Measurements from ENCODE around the gene DBF4B.

DBF4B gene

DNA sequence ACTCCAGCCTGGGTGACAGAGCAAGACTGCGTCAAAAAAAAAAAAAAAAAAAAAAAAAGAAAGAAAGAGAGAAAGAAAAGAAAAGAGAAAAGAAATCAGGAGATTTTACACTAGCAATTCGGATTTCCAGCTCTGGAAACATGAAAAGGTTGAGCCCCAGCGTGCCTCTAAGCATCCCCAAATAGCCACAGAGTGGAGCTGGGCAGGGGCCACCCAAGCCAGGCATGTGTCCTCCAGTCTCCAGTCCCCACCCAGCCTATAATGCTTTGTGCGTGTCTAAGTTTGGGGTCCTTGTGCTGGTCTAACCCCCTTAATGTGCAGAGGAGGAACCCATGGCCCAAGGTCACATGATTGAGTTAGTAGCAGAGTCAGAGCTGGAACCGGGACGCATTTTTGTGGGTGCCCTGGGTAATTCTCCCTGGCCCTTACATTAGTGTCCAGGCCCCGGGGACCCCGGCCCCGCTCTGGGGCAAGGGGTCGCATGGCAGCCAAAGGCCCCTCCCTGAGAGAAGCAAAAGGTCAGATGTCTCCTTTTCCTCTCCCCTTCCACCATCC is 70.3 kb downstream of the DBF4B start:
- no peak for DNase-seq

DNA sequence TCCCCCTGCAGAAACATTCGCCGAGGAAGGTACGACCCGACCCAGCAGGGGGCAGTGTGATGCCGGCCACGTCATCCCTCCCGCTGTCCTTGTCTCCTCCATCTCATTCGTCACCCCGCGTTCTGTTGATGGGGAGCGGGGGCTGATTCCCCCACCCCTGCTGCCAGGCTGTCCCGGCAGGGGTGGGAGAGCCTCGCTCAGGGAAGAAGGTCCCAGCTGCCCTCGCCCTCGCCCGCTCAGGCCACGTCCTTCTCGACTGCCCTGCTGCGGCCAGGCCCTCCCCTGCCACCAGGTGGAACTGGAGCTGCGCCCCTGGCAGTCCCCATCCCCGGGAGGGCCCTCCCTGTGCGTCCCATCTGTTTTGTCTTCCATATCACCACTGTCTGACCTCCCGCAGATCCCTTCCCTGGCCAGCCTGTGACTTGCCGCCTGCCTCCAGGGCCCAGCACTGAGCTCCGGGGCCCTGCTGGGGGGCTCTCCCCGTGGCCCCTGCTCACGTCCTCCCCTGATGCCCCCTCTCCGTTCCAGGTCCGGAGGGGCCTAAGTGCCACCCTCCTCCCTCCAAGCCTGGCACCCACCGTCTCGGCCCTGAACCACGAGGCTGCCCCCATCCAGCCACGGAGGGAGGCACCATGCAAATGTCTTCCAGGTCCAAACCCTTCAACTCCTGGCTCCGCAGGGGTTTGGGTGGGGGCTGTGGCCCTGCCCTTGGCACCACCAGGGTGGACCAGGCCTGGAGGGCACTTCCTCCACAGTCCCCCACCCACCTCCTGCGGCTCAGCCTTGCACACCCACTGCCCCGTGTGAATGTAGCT is 71.0 kb downstream of the DBF4B start:
- peak; percentile 67 for DNase-seq

DNA sequence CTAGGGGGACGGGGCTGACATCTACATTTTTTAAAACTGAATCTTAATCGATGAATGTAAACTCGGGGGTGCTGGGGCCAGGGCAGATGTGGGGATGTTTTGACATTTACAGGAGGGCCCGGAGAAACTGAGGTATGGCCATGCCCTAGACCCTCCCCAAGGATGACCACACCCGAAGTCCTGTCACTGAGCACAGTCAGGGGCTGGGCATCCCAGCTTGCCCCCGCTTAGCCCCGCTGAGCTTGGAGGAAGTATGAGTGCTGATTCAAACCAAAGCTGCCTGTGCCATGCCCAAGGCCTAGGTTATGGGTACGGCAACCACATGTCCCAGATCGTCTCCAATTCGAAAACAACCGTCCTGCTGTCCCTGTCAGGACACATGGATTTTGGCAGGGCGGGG is 71.7 kb downstream of the DBF4B start:
- no peak for DNase-seq

DNA sequence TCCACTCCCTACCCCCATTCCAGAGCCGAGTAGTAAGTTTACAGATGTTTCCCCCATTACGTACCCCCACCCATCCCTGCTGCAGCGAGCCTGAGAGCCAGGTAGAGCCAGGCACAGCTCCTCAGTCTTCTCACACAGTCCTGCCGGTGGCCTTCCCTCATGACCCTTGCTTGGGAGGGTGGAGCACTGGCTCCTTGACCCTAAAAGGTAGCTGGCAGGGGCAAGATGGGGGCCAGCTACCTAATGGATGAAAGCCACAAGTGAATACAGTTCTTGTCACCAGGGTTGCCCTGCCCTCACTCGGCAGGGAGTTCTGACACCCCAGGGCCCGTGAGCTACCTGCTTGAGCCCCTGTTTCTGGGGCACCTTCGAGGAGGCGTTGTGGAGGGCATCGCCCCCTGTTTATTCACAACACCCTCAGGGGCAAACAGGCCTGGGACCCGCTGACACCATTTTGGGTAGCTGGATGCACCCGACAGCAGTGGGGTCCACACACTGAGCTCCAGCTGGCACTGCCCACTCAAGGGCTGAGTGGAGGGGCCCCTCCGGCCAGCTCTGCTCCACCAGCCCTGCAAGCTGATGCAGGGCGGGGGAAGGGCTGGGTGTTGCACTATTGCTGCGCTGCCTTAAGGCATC is 72.5 kb downstream of the DBF4B start:
- no peak for DNase-seq

DNA sequence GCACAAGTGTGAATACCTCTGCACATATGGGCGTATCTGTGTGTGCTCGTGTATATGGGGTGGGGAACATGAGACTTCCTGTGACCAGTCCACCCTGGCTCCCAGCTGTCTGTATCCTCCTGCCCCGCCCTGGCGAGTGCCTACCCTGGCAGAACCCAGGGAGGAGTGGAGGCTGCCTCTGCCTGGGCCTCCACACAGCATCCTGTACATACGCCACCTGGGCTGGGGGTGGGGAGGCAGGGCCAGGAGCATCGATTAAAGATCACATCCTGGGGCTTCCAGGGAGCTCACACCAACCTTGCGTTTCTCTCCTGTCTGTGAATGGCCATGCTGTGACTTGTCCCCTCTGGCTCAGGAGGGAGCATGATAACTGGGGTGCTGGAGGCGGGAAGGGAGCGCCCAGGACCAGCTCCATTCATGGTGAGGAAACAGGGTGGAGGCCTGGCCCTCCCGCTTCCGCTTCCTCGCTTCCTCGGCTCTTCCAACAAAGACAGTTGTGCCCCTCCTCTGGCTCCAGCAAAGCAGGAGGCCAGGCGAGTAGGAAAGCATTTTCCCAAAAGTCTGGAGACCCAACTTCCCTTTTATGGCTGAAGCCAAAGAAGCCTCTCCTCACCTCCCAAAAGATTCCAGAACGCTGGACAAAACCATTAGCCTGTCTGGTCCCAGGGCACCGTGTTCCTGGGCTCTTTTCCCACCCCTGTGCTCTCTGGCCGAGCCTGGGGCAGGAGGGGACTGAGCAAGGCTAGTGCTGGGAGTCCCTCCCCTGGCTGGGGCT is 73.3 kb downstream of the DBF4B start:
- DNase-seq: no peak

DNA sequence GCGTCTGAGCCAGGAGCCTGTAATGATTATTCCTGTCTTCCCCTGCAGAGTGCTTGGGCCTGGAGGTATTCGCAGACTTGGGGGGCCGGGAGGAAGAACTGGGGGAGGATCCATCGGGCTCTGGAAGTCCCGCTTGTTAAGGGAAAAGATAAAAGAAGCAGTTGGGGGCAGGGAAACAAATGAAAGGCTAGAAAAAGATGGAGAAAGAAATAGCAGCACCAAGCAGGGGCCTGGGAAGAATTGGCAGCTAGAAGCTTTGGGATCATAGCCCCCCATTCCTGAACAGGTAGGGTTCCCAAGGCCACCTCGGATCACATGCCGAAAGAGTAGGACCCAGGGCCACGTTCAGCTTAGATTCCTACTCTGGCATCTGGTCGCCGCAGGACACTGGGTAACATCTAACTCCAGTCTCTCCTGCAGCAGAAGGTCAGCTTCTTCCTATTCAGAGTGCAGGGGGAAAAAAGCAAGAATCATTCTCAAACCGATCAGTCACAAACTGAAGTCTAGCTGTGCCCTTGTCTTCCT is 73.9 kb downstream of the DBF4B start:
- DNase-seq: no peak

DNA sequence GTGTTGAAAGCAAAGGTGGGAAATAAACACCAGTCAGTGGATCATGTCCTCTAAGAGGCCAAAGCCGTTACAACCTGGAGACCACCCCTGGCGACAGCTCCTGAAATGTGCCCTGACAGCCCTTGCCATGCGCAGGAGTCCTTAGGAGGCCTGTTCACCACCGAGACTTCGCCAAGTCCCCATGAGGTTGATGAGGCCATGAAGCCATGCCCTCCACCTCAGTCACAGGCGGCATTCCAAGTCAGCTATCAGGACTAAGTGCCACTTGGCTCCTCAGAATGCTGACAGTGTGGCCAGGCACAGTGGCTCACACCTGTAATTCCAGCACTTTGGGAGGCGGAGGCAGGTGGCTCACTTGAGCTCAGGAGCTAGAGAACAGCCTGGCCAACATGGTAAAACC is 77.5 kb downstream of the DBF4B start:
- DNase-seq: no peak

DNA sequence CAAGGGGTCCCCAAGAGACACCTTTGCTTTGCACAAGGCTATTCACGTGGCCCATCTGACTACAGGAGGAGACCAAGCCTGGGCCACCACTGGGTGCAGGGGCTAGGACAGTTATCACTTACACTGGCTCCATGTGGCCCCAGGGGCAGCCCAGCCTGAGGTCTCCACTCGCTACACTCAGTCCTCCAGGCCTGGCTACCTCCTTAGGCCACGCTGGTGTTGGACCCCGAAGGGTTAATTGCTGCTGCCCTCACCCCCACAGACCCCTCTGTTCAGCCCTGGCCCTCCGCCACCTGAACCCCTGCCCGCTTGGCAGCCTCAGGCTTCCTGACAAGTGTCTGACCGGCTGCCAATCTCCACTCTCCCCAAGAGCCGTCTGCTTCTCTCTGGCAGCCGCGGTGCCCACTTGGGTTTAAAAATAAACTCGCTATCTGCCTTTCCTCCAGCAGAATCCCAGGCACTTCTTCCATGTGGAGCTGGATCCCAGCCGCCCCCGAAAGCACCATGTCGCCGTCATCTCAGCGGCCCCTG is 78.2 kb downstream of the DBF4B start:
- DNase-seq: no peak

DNA sequence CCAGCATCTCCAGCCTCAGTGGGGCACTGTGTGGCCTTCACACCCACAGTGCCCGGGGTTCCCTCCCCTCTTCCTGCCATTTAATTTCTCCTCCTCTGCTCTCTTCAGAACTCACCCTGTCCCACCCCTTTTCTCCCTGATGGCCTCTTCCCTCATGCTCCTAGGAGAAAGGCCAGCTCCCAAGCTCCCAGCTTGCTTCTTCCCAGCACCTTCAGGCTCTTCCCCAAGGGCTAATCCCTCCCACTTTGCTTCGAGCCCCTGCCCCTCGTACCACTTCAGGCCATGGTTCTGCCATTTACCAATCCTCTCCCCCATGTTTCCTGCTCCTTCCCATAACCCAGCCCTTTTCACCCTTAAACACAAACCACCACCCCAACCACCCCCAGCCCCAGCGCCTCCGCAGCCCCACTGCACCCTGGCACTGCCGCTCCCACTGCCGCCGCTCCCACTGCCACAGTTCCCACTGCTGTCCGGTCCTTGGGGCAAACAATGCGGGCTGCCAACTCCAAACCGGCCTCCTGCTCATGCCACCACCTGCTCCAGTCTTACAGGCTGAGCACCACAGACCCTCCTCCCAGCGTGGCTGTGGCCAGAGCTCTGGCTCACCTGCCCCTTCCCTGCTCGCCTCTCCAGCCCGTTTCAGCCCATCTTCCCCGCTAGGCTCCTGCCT is 78.9 kb downstream of the DBF4B start:
- DNase-seq: no peak

DNA sequence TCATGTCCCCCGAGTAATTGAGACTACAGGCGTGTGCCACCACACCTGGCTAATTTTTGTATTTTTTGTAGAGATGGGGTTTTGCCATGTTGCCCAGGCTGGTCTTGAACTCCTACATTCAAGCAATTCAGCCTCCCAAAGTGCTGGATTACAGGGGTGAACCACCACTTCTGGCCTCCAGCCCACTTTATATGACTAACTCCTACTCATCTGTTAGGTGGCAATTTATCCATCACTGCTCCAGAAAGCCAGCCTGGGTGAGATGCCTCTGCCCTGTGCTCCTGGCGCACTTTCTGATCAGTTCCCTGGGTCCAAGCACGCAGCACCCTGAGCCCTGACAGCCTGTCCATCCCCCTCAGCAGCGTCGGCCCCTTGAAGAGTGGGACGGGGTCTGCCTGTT is 79.7 kb downstream of the DBF4B start:
- no peak for DNase-seq

DNA sequence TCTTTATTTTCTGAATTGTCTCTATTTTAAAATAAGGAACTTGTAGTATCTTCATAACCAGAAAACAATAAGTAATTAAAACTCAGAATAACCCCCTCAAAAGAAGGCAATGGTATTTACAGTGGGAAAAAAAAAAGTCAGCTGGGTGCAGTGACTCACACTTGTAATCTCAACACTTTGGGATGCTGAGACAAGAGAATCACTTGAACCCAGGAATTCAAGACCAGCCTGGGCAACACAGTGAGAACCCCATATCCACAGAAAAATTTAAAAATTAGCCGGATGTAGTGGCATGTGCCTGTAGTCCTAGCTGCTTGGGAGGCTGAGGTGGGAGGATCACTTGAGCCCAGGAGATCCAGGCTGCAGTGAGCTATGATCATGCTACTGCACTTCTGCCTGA is 83.8 kb downstream of the DBF4B start:
- no peak for DNase-seq

DNA sequence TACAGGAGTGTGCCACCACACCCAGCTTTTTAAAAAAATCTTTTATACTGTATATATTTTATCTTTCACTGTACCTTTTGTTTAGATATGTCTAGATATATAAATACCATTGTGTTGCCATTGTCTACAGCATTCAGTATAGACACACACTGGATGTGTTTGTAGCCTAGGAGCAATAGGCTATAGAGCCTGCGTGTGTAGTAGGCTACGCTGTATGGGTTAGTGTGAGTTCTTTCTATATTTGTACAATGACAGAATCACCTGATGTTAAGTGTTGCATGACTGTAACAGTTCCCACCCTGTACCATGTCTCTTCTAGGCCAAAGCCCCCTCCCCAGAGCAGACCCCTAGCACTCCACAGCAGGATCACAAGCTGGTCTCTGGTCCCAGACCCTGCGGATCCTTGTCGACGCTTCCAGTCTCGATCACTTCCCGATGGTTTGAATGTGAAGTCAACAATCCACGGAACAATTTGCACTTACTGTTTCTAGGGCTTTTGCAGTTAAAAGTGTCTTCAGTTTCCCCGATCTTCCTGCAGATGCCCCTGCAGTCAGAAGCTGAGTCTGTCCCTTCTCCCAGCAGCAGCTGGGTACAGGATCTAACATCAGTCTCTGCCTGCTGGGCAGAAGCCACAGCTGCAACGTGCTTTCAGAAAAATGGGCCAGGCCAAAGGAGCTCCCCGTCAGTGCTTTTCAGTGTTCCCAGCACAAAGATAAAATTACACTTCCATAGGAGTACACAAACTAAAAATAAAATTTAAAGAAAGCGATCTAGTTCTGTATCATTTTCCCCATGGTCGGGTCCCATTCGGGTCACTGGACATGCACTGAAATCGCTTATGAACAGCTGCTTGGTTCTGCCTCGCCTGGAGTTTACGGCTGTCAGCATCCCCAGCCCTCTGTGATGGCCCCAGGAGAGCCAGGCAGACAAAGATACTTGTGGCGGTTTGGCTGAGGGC is 85.7 kb downstream of the DBF4B start:
- DNase-seq: no peak

DNA sequence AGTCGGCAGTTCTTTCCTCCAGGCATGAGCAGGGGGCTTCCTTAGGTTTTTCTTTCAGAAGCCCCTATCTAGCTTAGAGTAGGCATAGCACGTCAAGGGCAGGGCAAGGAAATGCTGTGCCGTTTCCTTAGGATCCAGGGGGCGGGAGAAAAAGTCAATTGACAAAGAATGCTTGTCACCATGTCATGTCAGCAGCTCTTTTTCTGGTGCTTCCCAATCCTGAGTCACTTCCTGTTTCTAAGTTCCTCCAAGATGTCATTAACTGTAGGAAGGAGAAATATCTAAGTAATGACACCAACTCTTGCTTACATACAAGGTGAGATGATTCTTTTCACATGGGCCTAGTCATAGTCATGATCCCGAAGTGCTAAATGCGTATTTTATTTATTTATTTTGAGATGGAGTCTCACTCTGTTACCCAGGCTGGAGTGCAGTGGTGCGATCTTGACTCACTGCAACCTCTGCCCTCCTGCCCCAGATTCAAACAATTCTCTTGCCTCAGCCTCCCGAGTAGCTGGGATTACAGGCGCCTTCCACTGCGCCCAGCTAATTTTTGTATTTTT is 86.5 kb downstream of the DBF4B start:
- no peak for DNase-seq

DNA sequence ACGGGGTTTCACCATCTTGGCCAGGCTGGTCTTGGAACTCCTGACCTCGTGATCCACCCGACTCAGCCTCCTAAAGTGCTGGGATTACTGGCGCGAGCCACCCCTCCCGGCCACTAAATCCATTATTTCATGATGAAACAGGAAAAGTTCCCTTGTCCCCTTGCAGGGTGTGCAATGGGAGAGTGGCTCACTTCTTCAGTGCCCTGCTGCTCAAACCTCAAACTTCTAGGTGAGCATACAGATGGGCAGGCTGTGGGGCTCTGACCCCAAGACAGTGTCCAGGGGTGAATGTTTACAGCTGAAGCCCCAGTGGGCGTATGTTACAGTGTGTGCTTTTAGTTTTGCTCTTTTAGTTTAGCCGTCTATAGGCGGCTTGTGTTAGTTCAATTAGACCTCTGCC is 87.0 kb downstream of the DBF4B start:
- no peak for DNase-seq

DNA sequence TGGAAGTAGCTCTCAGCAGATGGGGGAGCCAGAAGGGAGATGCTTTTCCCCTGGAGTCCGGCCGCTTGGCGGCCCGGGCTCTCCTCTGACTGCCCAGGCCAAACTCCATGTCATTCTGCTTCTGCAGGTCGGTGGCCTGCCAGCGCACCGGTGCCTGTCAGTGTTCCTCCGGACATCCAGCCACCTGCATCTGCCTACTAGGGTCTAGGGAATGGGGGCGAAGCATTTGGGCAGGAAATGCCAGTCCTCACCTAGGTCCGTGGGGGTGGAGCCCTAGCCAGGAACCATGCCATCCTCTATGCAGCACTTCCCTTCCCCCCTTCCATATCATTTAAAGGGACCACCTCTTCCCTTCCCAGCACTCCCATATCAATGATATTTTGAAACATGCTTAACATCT is 87.5 kb downstream of the DBF4B start:
- DNase-seq: no peak

DNA sequence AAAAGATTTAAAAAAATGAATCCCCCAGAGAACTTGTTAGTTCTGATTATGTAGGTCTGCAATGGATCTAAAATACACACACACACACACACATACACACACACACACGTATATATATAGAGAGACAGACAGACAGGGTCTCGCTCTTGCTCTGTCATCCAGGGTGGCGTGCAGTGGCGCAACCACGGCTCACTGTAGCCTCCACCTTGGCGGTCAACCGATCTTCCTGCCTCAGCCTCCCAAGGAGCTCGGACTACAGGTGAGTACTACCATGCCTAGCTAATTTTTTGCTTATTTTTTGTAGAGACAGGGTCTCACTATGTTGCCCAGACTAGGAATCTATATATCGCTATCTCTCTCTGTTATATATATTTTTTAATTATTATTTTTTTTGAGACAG is 88.3 kb downstream of the DBF4B start:
- no peak for DNase-seq

DNA sequence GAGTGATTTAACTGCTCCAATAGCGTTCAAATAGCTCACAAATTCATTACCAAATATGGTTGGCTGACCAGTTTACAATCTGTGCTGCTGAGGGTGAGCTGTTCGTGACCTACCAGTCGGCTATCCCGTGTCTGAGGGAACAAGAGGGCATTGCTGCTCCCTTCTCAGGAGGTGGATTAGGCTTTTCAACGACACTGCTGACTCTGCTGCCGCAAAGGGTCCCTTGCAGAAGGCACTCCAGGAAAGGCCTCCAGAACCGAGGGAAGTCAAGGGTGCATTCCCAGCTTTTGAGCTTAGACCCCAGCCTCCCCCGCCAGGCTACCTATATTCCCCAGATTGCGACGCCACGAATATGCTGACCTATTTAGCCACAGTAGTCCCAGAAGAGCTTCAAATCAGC is 89.3 kb downstream of the DBF4B start:
- DNase-seq: no peak

DNA sequence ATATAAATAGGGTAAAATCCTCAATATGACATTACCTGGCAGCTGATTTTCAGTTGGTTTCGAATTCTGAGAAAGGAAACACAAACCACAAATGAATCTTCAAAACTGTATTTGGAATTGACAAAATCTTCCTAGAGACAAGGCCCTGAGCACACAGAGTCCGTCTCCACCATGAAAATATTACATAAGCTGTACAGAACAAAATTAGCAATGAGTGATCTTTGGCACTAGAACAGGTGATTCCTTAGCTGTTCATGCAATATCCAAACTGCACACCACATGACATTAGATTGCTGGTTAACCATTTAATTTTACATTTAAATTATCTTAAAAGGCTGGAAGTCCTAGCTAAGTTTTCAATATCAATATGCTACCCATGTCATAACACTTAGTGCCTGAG is 89.9 kb downstream of the DBF4B start:
- DNase-seq: no peak
